GM18867 (cell line): ENCODE measurements around the gene CLDN4.
A peak's percentile ranks its signal among the peaks of the same experiment; 100 is the strongest.
"Not testable (repeated sequence)": the region's sequence is repeated elsewhere in the genome, so short reads cannot be mapped to it uniquely, and the experiment has no call there.

Source experiments
- ATAC-seq: cut with Tn5 transposase; IDR thresholded peaks from one replicate; pipeline ENCODE4 v1.9.1; 2021; ENCODE audit warnings: mild to moderate bottlenecking, moderate library complexity; ENCODE audit not compliant: unreplicated experiment

Gene CLDN4

GRCh38 chr7:73842067-73842976 lies 11.5 kb downstream of the CLDN4 start, which contains the start of gene METTL27:
Gene METTL27 (minus strand): TSS chr7:73842516. CDS start chr7:73842140, 376 bp downstream.
- peak; percentile 92 for ATAC-seq

DNA sequence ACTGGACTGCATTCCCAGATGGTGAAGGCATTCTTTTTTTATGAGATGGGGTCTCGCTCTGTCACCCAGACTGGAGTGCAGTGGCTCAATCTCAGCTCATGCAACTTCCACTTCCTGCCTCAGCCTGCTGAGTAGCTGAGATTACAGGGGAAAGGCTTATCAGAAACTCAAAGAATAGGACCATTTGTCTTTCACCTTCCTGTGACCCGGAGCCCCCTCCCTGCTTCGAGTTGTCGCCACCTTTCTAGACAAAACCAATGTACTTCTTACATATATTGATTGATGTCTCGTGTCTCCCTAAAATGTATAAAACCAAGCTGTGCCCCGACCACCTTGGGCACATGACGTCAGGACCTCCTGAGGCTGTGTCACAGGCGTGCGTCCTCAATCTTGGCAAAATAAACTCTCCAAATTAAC lies 13.3 kb downstream of the CLDN4 start:
- no peak for ATAC-seq

GRCh38 chr7:73844848-73845460 lies 14.2 kb downstream of the CLDN4 start:
- no peak for ATAC-seq

- not testable (repeated sequence) for ATAC-seq
Measured at GRCh38 chr7:73845701-73846195, 15.0 kb downstream of the CLDN4 start.

DNA sequence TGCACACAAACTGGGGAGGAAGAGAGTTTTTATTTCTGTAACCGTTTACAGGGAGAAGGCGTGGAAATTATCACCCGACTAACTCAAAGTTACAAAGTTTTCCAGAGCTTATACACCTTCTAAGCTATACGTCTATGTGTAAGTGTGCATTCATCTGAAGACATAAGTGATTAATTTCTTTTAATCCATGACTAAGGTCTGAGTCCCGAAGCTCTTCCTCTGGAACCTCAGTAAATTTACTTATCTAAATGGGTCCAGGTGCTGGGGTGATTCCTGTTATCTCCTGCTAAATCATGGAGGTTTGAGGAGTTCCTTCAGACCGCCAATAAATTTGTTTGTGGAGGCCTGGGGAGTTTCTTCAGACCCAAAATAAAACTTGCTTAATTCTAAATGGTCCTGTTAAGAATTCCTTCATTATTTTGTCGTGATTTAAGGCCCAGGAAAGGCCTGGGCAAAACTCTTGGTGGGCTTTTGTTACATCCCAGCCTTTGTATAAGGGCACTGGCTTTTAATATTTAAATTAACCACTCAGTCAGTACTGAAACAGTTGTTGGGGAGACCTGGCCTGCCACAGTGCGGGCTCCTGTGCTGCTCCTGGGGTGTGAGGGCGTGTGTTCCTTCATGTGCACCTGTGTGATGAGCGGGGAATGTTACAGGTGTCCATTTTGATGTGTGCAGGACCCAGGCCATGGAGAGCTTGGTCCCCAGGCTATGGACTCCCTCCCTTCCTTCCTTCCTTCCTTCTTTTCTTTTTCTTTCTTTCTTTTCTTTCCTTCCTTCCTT lies 17.3 kb downstream of the CLDN4 start:
- no peak for ATAC-seq

DNA sequence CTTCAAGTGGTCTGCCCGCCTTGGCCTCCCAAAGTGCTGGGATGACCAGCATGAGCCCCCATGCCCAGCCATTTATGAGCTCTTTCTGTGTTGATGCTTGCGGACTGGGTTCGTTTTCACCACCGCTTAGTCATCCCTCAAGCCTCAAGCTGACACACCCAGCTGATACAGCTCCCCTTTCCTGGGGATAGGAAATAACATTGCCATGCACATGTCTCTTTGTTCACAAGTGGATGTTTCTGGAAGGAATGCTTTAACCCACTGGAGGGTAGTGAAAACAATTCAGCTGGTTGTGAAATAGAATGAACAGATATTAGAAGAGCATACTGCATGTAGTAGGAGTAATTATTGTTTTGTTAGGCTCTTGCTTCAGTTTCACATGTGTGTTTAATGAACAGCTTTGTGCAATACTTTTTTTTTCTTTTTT lies 20.0 kb downstream of the CLDN4 start:
- no peak for ATAC-seq

- ATAC-seq = peak; percentile 89
Measured at GRCh38 chr7:73851410-73852338, 20.9 kb downstream of the CLDN4 start.

GRCh38 chr7:73852500-73852899 lies 21.7 kb downstream of the CLDN4 start:
- no peak for ATAC-seq

GRCh38 chr7:73856941-73857340 lies 26.1 kb downstream of the CLDN4 start:
- ATAC-seq = no peak

DNA sequence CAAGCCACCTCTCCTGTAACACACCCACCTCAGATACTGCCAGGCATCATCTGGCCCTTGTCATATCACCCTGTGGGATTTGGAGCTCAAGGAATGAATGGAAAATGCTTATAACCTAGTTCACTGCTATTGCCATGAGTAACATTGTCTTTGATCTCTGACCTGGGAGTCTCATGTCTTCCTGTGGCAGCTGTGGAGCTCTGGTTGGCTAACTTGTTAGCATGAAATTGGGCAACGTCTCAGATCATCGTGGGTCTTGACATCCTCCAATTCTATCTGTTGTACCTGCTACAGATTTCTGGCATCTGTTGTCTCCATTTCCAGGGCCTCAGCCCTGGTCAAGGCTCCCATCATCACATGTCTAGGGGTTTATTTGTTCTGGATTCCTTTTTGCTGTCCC lies 28.0 kb downstream of the CLDN4 start:
- no peak for ATAC-seq

DNA sequence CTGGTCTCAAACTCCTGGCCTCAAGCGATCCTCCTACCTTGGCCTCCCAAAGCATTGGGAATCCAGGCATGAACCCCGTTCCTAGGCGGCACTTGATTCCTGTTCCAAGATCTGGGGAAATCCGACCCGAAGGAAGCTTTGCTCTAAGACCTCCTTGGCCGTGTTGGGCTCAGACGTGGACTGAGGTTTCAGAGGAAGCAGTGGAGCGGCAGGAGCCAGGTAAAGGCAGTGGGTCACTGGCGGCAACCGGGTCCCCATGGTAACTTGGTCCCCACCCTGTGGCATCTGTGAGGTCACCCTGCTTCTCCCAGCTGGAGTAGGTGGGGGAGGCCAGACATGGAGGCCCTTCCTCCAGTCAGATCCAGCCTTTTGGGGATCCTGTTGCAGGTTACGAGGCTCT lies 30.1 kb downstream of the CLDN4 start, which contains the start of gene TMEM270:
Gene TMEM270, plus strand, starts transcription at position 301 of the 400 bp plus-strand sequence. Its CDS starts 36 bp downstream, at position 337.
- no peak for ATAC-seq

DNA sequence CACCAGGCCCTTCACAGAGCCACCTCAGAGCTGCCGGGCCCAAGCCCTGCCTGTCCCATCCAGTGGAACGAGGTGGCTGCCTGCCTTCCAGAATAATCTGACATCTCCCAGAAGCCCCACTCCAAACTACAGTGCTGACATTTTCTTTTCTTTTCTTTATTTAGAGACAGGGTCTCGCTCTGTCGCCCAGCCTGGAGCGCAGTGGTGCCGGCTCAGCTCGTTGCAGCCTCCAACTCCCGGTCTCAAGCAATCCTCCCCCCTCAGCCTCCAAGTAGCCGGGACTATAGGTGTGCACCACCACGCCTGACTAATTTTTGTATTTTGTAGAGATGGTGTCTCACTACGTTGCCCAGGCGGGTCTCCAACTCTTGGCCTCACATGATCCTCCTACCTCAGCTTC lies 30.5 kb downstream of the CLDN4 start:
- ATAC-seq = no peak

- no peak for ATAC-seq
Measured at GRCh38 chr7:73864981-73865711, 34.4 kb downstream of the CLDN4 start.

- ATAC-seq = no peak
Measured at GRCh38 chr7:73865738-73866445, 35.1 kb downstream of the CLDN4 start.

DNA sequence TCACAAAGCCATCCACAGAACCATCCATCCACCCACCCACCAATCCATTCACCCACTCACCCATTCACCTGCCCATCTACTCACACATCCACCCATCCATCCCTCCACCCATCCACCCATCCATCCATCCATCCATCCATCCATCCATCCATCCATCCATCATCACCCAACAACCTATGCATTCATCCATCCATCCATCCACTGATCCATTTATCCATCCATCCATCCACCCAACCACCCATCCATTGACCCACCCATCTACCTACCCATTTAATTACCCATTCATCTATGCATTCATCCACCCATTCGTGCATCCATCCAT lies 35.6 kb downstream of the CLDN4 start:
- no peak for ATAC-seq

DNA sequence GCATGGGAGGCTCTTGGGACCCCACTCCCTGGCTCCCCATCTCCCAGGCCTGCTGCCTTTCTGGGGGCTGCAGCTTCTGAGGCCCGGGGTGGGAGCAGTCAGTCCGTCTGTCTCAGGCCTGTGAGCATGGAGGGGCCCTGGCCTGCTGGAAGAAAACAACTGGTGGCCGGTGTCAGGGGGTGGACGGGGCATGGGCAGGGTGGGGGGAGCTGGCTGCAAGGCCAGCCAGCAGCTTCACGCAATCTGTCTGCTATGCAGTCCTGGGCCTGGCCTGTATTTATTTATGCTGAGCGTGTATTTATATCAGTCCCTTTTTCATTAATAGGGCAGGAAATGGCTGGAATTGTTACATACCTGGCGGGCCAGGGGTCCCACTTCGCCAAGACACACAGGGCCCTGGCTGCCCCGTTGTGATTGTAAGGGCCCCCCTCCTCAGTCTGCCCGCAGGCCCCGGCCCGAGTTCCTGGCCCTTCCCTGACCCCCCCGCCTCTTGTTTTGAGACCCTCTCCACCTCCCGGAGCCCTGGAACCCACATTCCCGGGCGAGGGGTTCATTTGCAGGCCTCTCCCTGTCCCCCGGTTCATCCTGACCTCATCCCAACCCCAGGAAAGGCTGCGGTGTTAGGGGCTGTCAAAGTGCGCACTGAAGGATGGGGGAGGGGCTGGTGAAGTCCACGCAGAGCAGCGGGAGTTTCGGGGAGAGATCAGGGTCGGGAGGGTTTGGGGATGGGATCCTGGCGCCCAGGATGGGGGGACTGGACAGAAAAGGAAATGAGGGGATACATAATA lies 38.4 kb downstream of the CLDN4 start:
- ATAC-seq = no peak

- ATAC-seq = no peak
Measured at GRCh38 chr7:73870041-73870492, 39.3 kb downstream of the CLDN4 start.
